Endodermal cell (in vitro differentiated cells): ENCODE measurements around the gene EDARADD. TPM values are rescaled to one million over a fixed set of nuclear protein-coding genes. Genes with fewer than 3 reads are reported as not detected.

Experiments used
- DNase-seq: peaks from one replicate; pipeline ENCODE4 v3.0.0-alpha.2; 2017
- H3K27ac ChIP-seq: 2 replicates; pipeline ENCODE4 v1.5.1; 2013; ENCODE audit warnings: mild to moderate bottlenecking, low read depth, low read length, moderate library complexity
- H3K27me3 ChIP-seq: 2 replicates; pipeline ENCODE4 v1.6.1; 2013; ENCODE audit warnings: mild to moderate bottlenecking, low read length, moderate library complexity; ENCODE audit not compliant: insufficient read depth, control insufficient read depth, poor library complexity, severe bottlenecking
- H3K36me3 ChIP-seq: 2 replicates; pipeline ENCODE4 v1.7.0; 2013; ENCODE audit warnings: mild to moderate bottlenecking, low read length, moderate library complexity; ENCODE audit not compliant: control insufficient read depth, insufficient read depth
- H3K4me1 ChIP-seq: one replicate; pipeline ENCODE4 v1.7.0; 2013; ENCODE audit warnings: low read length; ENCODE audit not compliant: control insufficient read depth, insufficient read depth
- H3K4me3 ChIP-seq: 2 replicates; pipeline ENCODE4 v1.5.1; 2013; ENCODE audit warnings: mild to moderate bottlenecking, low read length, moderate library complexity
- H3K9ac ChIP-seq: 2 replicates; pipeline ENCODE4 v1.6.1; 2013; ENCODE audit warnings: mild to moderate bottlenecking, low read length, moderate library complexity; ENCODE audit not compliant: poor library complexity, severe bottlenecking; ENCODE audit errors: extremely low read depth
- H3K9me3 ChIP-seq: 2 replicates; pipeline ENCODE4 v1.6.1; 2013; ENCODE audit warnings: mild to moderate bottlenecking, low read length, moderate library complexity; ENCODE audit not compliant: control insufficient read depth
- H3K27ac Mint-ChIP-seq: 2 replicates; pipeline ENCODE4 v1.8.0; 2020; ENCODE audit warnings: mixed read lengths
- H3K27me3 Mint-ChIP-seq: 2 replicates; pipeline ENCODE4 v1.8.0; 2021; ENCODE audit warnings: mild to moderate bottlenecking, mixed read lengths; ENCODE audit not compliant: insufficient read depth
- H3K36me3 Mint-ChIP-seq: 2 replicates; pipeline ENCODE4 v1.8.0; 2020; ENCODE audit warnings: low read depth, mixed read lengths
- H3K4me1 Mint-ChIP-seq: 2 replicates; pipeline ENCODE4 v1.8.0; 2020; ENCODE audit warnings: mixed read lengths
- H3K4me3 Mint-ChIP-seq: 2 replicates; pipeline ENCODE4 v1.8.0; 2020; ENCODE audit warnings: mild to moderate bottlenecking, moderate library complexity, mixed read lengths
- H3K9me3 Mint-ChIP-seq: 2 replicates; pipeline ENCODE4 v1.8.0; 2020; ENCODE audit warnings: mild to moderate bottlenecking, mixed read lengths
- WGBS, 2 experiments: methylation state at CpG; one replicate each; pipeline versions ENCODE4 v1.1.5 to v1.1.7; 2013; ENCODE audit warnings: missing lambda C conversion rate in 2 of 2, mixed read lengths in 1 of 2; ENCODE audit not compliant: insufficient coverage in 1 of 2, insufficient read length in 1 of 2; 5-methylcytosine and 5-hydroxymethylcytosine counted together
- total RNA-seq, 2 donors: library from RNA; stranded (reverse); fragmentation: NEBNext Ultra II Directional in 1 of 2; extraction: Animal tissue kit (Norgen Biotek cat#: 25700) in 1 of 2; gene quantifications; 2 replicates in 1 of 2; 3 replicates in 1 of 2; pipeline ENCODE4 v1.2.1, GENCODE V29; 2021
- TF ChIP-seq, protein P1 (sequence below): fragments of 200-600 bp; sonication (generic); conservative IDR thresholded peaks from 2 replicates; pipeline ENCODE4 v1.5.0; 2021; ENCODE audit warnings: antibody characterized with exemption, mild to moderate bottlenecking

Gene EDARADD
- total RNA-seq, 2 donors from 2014 or later, result 5.0 to 5.5 TPM

DNA sequence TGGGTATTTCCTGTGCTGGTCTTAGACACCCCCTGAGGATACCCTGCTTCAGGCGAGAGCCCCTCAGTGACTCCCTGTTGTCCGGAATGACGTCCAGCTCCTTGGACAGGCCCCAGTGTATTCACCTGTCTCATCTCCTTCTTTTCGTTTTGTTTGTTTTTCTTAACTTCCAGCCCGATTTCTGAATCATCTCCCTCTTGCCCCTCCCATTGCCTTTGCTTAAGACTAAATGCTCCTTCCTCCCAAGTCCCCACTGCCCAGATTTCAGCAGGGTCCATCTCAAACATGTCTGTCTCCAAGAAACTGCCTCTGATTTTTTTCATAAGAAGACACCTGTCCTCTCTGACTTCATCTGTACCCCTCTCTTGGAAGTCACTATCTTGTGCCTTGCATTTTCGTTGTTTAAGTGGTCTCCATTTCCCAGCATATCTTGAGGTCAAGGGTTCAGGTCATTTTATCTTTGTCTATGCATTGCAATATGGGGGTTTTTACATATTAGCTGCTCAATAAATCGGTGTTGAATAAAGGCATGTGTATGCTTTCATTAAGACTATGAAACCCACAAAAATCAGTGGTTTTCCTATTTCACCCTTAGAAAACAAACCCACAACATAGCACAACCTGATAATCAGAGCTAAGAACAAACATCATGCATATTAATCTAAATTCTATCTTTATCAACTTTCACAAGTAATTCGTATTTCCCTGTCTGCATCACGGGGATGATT is 71.3 kb downstream of the EDARADD start:
- no peak overlapping the region for H3K27ac Mint-ChIP-seq
- 89 to 95% methylated on average over 7 to 9 of the region's 9 CpGs for WGBS, 2 experiments
- TF ChIP-seq, protein P1, sequence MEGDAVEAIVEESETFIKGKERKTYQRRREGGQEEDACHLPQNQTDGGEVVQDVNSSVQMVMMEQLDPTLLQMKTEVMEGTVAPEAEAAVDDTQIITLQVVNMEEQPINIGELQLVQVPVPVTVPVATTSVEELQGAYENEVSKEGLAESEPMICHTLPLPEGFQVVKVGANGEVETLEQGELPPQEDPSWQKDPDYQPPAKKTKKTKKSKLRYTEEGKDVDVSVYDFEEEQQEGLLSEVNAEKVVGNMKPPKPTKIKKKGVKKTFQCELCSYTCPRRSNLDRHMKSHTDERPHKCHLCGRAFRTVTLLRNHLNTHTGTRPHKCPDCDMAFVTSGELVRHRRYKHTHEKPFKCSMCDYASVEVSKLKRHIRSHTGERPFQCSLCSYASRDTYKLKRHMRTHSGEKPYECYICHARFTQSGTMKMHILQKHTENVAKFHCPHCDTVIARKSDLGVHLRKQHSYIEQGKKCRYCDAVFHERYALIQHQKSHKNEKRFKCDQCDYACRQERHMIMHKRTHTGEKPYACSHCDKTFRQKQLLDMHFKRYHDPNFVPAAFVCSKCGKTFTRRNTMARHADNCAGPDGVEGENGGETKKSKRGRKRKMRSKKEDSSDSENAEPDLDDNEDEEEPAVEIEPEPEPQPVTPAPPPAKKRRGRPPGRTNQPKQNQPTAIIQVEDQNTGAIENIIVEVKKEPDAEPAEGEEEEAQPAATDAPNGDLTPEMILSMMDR, result no peak
- Histone ChIP-seq H3K4me3 (no peak overlapping the region), H3K4me1 (no peaks in the 10 kb centered on the region), H3K27ac (no peak overlapping the region), H3K27me3 (no peaks in the 10 kb centered on the region), H3K36me3 (no peaks in the 10 kb centered on the region), H3K9ac (no peak overlapping the region), H3K9me3 (no peaks in the 10 kb centered on the region)
- no peaks in the 10 kb centered on the region for H3K9me3 Mint-ChIP-seq
- H3K36me3 Mint-ChIP-seq, result peaks cover 14% of the 10 kb centered on the region
- DNase-seq, result no peak
- no peak overlapping the region for H3K4me3 Mint-ChIP-seq
- peaks cover 64% of the 10 kb centered on the region for H3K27me3 Mint-ChIP-seq
- peaks cover 4% of the 10 kb centered on the region for H3K4me1 Mint-ChIP-seq

- Mint-ChIP-seq H3K4me1 (peaks cover 4% of the 10 kb centered on the region), H3K27me3 (peaks cover 69% of the 10 kb centered on the region), H3K36me3 (peaks cover 15% of the 10 kb centered on the region), H3K9me3 (no peaks in the 10 kb centered on the region), H3K4me3 (no peak overlapping the region), H3K27ac (no peak overlapping the region)
- H3K36me3 ChIP-seq, result no peaks in the 10 kb centered on the region
- H3K4me1 ChIP-seq, result no peaks in the 10 kb centered on the region
- H3K9ac ChIP-seq, result no peak overlapping the region
- H3K9me3 ChIP-seq, result no peaks in the 10 kb centered on the region
- no peak for DNase-seq
- H3K4me3 ChIP-seq, result no peak overlapping the region
- no peaks in the 10 kb centered on the region for H3K27me3 ChIP-seq
- TF ChIP-seq, protein P1, result no peak
- 88 to 96% methylated on average over 3 to 5 of the region's 5 CpGs for WGBS, 2 experiments
- H3K27ac ChIP-seq, result no peak overlapping the region
Measured at GRCh38 chr1:236465959-236466303, 71.8 kb downstream of the EDARADD start.

GRCh38 chr1:236467327-236467641 is 73.2 kb downstream of the EDARADD start:
- H3K9ac ChIP-seq, result no peak overlapping the region
- H3K27me3 Mint-ChIP-seq, result peaks cover 72% of the 10 kb centered on the region
- H3K36me3 Mint-ChIP-seq, result peaks cover 17% of the 10 kb centered on the region
- no peak overlapping the region for H3K4me3 ChIP-seq
- H3K9me3 Mint-ChIP-seq, result no peaks in the 10 kb centered on the region
- no peak overlapping the region for H3K27ac Mint-ChIP-seq
- H3K27me3 ChIP-seq, result no peaks in the 10 kb centered on the region
- no peak overlapping the region for H3K4me3 Mint-ChIP-seq
- 92 to 100% methylated on average over 1 to 5 of the region's 5 CpGs for WGBS, 2 experiments
- TF ChIP-seq, protein P1, result no peak
- no peaks in the 10 kb centered on the region for H3K36me3 ChIP-seq
- peaks cover 13% of the 10 kb centered on the region for H3K4me1 Mint-ChIP-seq
- no peak for DNase-seq
- H3K27ac ChIP-seq, result no peak overlapping the region
- no peaks in the 10 kb centered on the region for H3K4me1 ChIP-seq
- H3K9me3 ChIP-seq, result no peaks in the 10 kb centered on the region
